Tibial nerve (tissue), 4 donors: ENCODE data around the gene PLK2. TPM values are rescaled to one million over a fixed set of nuclear protein-coding genes. Genes with fewer than 3 reads are reported as not detected.
A peak's percentile ranks its signal among the peaks of the same experiment; 100 is the strongest.

Experiments used
- DNase-seq, 2 donors: peaks; one replicate each; pipeline ENCODE4 v3.0.0-alpha.2; 2019; ENCODE audit warnings: low spot score in 2 of 2
- H3K27ac ChIP-seq, 4 donors: fragments of 200-600 bp; sonication (generic) in 3 of 4; one replicate each; pipeline ENCODE4 v1.5.1; 2017 to 2019; ENCODE audit warnings: mild to moderate bottlenecking in 1 of 4
- H3K27me3 ChIP-seq, 2 donors: fragments of 200-600 bp; sonication (generic) in 1 of 2; one replicate each; pipeline versions ENCODE4 v1.5.1 to v1.6.0; 2017 to 2019
- H3K36me3 ChIP-seq, 3 donors: fragments of 200-600 bp; sonication (generic); one replicate each; pipeline ENCODE4 v1.5.1; 2018 to 2019
- H3K4me1 ChIP-seq, 4 donors: fragments of 200-600 bp; sonication (generic) in 3 of 4; one replicate each; pipeline ENCODE4 v1.5.1; 2017 to 2019
- H3K4me3 ChIP-seq, 4 donors: fragments of 200-600 bp; sonication (generic) in 3 of 4; one replicate each; pipeline ENCODE4 v1.5.1; 2017 to 2019; ENCODE audit warnings: mild to moderate bottlenecking in 1 of 4, moderate library complexity in 1 of 4
- H3K9me3 ChIP-seq, 4 donors: fragments of 200-600 bp; sonication (generic) in 3 of 4; one replicate each; pipeline ENCODE4 v1.5.1; 2017 to 2019
- CTCF ChIP-seq, 5 experiments: fragments of 200-600 bp in 3 of 5; fragments of 450-650 bp in 2 of 5; sonication (generic) in 3 of 5; IDR thresholded peaks; one replicate each; pipeline ENCODE4 v1.5.1; 2016 to 2019; ENCODE audit warnings: antibody characterized with exemption in 5 of 5, mild to moderate bottlenecking in 3 of 5, moderate library complexity in 2 of 5
- EP300 ChIP-seq, 2 donors: sonication (generic); formaldehyde crosslinking; IDR thresholded peaks; one replicate each; pipeline ENCODE4 v1.6.1; 2017; ENCODE audit warnings: antibody characterized with exemption in 2 of 2, mild to moderate bottlenecking in 1 of 2
- POLR2A ChIP-seq, 2 donors: fragments of 450-650 bp; IDR thresholded peaks; one replicate each; pipeline ENCODE4 v1.6.1; 2017; ENCODE audit warnings: antibody characterized with exemption in 2 of 2, mild to moderate bottlenecking in 2 of 2, moderate library complexity in 2 of 2
- WGBS, 2 donors: methylation state at CpG; one replicate each; pipeline ENCODE4 v1.1.5; 2018; 5-methylcytosine and 5-hydroxymethylcytosine counted together
- total RNA-seq, 4 donors: library from RNA; depleted of rRNA; stranded (reverse); fragments of >200 nt; gene quantifications; one replicate each; pipeline ENCODE4 v1.1.0, GENCODE V29; 2016

The PLK2 gene
- total RNA-seq, 4 donors from 2014 or later = 111 to 226 (median 163) TPM

GRCh38 chr5:58503390-58504046 lies 43.6 kb upstream of the PLK2 start:
- Histone ChIP-seq H3K4me3 (no peak overlapping the region), H3K9me3 (no peaks in the 10 kb centered on the region), H3K36me3 (no peaks in the 10 kb centered on the region), H3K4me1 (peaks cover 0 to 7% (median 0%) of the 10 kb centered on the region in 4 donors), H3K27ac (no peak overlapping the region), H3K27me3 (no peaks in the 10 kb centered on the region)
- WGBS, 2 donors = 59 to 60% methylated on average over 3 of the region's 3 CpGs
- TF ChIP-seq EP300 (IDR thresholded peaks at IDR 0.05) (no peak), CTCF (IDR thresholded peaks at IDR 0.05) (no peak)
- DNase-seq = no peak

GRCh38 chr5:58501778-58502417 lies 42.0 kb upstream of the PLK2 start:
- TF ChIP-seq EP300 (IDR thresholded peaks at IDR 0.05) (no peak), CTCF (IDR thresholded peaks at IDR 0.05) (no peak), POLR2A (IDR thresholded peaks at IDR 0.05) (no peak)
- H3K36me3 ChIP-seq = no peaks in the 10 kb centered on the region
- H3K9me3 ChIP-seq = no peaks in the 10 kb centered on the region
- DNase-seq = no peak
- no peaks in the 10 kb centered on the region for H3K27me3 ChIP-seq
- WGBS, 2 donors = 80 to 87% methylated on average over 2 of the region's 2 CpGs
- H3K27ac ChIP-seq = no peak overlapping the region
- peaks cover 0 to 7% (median 0%) of the 10 kb centered on the region in 4 donors for H3K4me1 ChIP-seq
- H3K4me3 ChIP-seq = no peak overlapping the region

DNA sequence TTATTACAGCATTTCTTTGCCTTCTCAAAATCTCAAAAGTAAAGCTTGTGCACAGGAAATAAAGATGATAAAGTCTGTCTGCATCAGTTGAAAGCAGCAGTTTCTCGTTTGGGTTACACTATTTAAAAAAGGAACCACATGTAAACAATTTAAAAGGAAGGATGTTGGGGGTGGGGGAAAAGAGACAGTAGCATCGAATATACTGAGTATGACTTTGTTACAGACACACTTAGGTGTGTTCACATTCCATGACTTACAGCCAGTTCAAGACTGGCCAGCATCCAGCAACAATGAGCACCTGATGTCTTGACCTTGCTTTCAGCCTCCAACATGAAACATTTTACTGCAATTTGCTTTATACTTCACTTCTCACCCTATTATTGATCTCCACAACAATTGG lies 40.1 kb upstream of the PLK2 start:
- Histone ChIP-seq H3K36me3 (no peaks in the 10 kb centered on the region), H3K9me3 (no peaks in the 10 kb centered on the region), H3K4me3 (no peak overlapping the region), H3K27me3 (no peaks in the 10 kb centered on the region), H3K4me1 (peaks cover 0 to 7% (median 0%) of the 10 kb centered on the region in 4 donors), H3K27ac (no peak overlapping the region)
- DNase-seq = no peak
- TF ChIP-seq CTCF (IDR thresholded peaks at IDR 0.05) = no peak
- TF ChIP-seq EP300 (IDR thresholded peaks at IDR 0.05) = no peak
- no peak for TF ChIP-seq POLR2A (IDR thresholded peaks at IDR 0.05)
- WGBS, 2 donors = 40 to 41% methylated on average over 2 of the region's 2 CpGs

- DNase-seq = no peak
- H3K27ac ChIP-seq = no peak overlapping the region
- no peaks in the 10 kb centered on the region for H3K27me3 ChIP-seq
- H3K9me3 ChIP-seq = no peaks in the 10 kb centered on the region
- 90 to 95% methylated on average over 3 of the region's 3 CpGs for WGBS, 2 donors
- no peak overlapping the region for H3K4me3 ChIP-seq
- TF ChIP-seq CTCF (IDR thresholded peaks at IDR 0.05) (no peak), POLR2A (IDR thresholded peaks at IDR 0.05) (no peak), EP300 (IDR thresholded peaks at IDR 0.05) (no peak)
- H3K4me1 ChIP-seq = peaks cover 0 to 7% (median 0%) of the 10 kb centered on the region in 4 donors
- H3K36me3 ChIP-seq = no peaks in the 10 kb centered on the region
These were observed 39.3 kb upstream of the PLK2 start for GRCh38 chr5:58499231-58499630.

DNA sequence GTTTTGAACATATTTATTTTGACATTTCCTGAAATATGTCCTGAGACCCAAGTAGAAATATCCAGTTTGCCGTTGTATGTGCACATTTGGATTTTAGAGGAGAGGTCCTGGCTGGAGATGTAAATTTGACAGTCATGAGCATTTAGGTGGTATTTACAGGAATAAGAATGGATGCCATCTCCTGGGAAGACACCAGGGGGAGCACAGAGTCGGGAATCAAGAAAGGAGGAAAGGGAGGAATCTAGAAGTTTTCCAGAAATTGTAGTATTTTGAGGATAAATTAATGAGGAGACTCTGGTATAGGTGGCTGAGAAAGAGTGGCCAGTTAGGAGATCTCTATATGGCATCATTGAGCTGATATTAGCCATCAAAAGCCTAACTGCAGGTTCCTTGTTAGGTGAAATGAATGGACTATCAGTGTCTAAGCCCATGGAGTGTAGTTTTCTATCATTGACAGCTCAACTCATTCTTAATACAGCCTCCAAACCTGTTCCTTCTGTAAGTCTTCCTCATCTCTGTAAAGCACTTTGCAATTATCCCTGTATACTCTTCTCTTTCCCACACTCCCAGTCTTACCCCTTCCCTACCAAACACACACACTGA lies 38.6 kb upstream of the PLK2 start:
- WGBS, 2 donors = 14 to 20% methylated on average over 2 of the region's 2 CpGs
- no peaks in the 10 kb centered on the region for H3K36me3 ChIP-seq
- H3K27ac ChIP-seq = no peak overlapping the region
- peak in 1 of 2 donors; percentile 71 for DNase-seq
- TF ChIP-seq EP300 (IDR thresholded peaks at IDR 0.05) (no peak), CTCF (IDR thresholded peaks at IDR 0.05) (peak; percentile 42 to 65 (median 60))
- peaks cover 0 to 7% (median 0%) of the 10 kb centered on the region in 4 donors for H3K4me1 ChIP-seq
- H3K9me3 ChIP-seq = no peaks in the 10 kb centered on the region
- H3K4me3 ChIP-seq = no peak overlapping the region
- no peaks in the 10 kb centered on the region for H3K27me3 ChIP-seq
